ENCODE results near the gene PRR29. TPM values are rescaled to one million over a fixed set of nuclear protein-coding genes. Genes with fewer than 3 reads are reported as not detected.

The PRR29 gene
- total RNA-seq, 1 donor from 2014 or later = 1.5 TPM

DNA sequence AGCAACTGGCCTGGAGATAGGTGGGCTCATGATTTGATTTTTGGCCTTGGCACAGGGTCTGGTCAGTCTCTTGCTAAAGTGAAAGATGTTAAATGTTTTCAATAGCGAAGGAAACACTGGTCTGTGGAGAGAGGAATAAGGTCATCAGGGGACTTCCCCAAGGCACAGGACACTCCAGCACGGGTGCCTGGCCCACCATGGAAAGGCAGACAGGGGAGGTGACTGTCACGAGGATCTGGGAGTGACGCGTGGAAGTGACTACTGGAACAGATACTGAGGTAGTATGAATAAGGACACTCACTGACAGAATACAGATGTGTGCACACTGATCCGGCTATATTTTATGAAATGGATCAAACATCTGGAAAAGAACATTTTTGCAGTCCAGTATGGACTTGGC, 39.0 kb downstream of the PRR29 start:
- peak in 1 of 2 donors; percentile 27 for DNase-seq (ENCODE audit: low spot score in 2 of 2)
- Histone ChIP-seq H3K27ac (no peak overlapping the region), H3K4me1 (no peaks in the 10 kb centered on the region), H3K4me3 (no peak overlapping the region), H3K27me3 (no peaks in the 10 kb centered on the region), H3K36me3 (peaks cover 0 to 4% of the 10 kb centered on the region in 2 donors), H3K9me3 (no peaks in the 10 kb centered on the region)
- intact Hi-C loops (cut with DNase I) = no loop called here
- TF ChIP-seq CTCF (IDR thresholded peaks at IDR 0.05) = no peak

DNA sequence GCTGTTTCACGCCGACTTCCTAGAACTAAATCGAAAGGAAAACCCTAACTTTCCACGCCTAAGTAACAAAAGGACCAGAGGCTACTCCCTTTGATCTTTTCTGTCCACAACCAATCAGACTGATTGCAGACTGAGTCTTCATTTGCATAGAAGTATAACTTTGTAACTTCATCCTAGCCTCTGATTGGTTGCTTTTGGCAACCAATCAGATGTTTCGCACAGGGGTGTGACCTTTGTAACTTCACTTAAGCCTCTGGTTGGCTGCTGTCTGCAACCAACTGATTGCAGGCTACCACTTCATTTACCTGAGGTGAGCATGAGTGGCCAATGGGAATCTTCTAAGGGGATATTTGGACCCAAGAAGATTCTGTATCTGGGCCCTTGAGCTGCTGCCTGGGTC, 39.7 kb downstream of the PRR29 start:
- TF ChIP-seq CTCF (IDR thresholded peaks at IDR 0.05) = no peak
- Histone ChIP-seq H3K36me3 (peaks cover 0 to 4% of the 10 kb centered on the region in 2 donors), H3K27me3 (no peaks in the 10 kb centered on the region), H3K4me3 (no peak overlapping the region), H3K4me1 (no peaks in the 10 kb centered on the region), H3K27ac (no peak overlapping the region), H3K9me3 (no peaks in the 10 kb centered on the region)
- intact Hi-C loops (cut with DNase I) = no loop called here
- DNase-seq (ENCODE audit: low spot score in 2 of 2) = peak in 1 of 2 donors; percentile 22

GRCh38 chr17:64038331-64039105, 40.4 kb downstream of the PRR29 start:
- Histone ChIP-seq H3K27me3 (no peaks in the 10 kb centered on the region), H3K27ac (no peak overlapping the region), H3K36me3 (peaks cover under 1 to 7% of the 10 kb centered on the region in 2 donors), H3K9me3 (no peaks in the 10 kb centered on the region), H3K4me1 (no peaks in the 10 kb centered on the region), H3K4me3 (no peak overlapping the region)
- intact Hi-C loops (cut with DNase I) = no loop called here
- no peak for TF ChIP-seq CTCF (IDR thresholded peaks at IDR 0.05)
- DNase-seq (ENCODE audit: low spot score in 2 of 2) = peak in 1 of 2 donors; percentile 40

DNA sequence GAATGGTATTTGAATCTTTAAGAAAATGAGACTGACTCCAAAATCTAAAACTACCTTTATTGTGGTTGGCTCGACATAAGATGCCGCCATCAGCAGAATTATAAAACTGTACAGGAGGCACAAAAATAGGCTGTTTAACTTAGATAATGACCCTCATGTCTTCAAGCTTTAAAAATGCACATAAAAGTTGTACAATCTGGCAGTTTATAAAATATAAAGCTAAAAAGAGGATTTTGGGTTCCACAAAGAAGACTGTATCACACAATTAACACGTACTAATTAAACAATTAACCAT, 40.9 kb downstream of the PRR29 start:
- Histone ChIP-seq H3K9me3 (no peaks in the 10 kb centered on the region), H3K4me3 (no peak overlapping the region), H3K27me3 (no peaks in the 10 kb centered on the region), H3K27ac (no peak overlapping the region), H3K4me1 (no peaks in the 10 kb centered on the region), H3K36me3 (peaks cover 6 to 12% of the 10 kb centered on the region in 2 donors)
- intact Hi-C loops (cut with DNase I) = no loop called here
- no peak for TF ChIP-seq CTCF (IDR thresholded peaks at IDR 0.05)
- DNase-seq (ENCODE audit: low spot score in 2 of 2) = no peak

DNA sequence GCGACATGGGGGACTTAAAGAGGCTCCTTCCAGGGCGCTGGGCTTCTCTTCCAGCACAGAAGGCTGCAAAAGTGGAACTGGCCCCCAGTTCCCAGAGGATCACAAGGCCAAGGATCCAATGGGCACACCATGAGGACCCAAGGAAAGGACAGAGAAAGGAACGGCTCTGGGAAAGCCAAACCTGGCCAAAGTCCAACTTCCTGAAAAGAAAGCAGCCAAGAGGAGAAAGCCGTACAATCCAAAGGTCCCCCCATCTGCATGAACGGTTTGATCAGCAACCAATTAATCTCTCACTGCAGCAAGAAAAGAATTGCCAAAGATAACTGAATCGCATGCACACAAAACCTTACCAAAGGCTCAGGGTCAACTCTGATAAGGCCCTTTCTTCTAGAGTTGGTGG, 42.1 kb downstream of the PRR29 start:
- Histone ChIP-seq H3K36me3 (peaks cover 18 to 23% of the 10 kb centered on the region in 2 donors), H3K4me3 (no peak overlapping the region), H3K27me3 (no peaks in the 10 kb centered on the region), H3K27ac (no peak overlapping the region), H3K4me1 (no peaks in the 10 kb centered on the region), H3K9me3 (no peaks in the 10 kb centered on the region)
- intact Hi-C loops (cut with DNase I) = no loop called here
- no peak for TF ChIP-seq CTCF (IDR thresholded peaks at IDR 0.05)
- DNase-seq (ENCODE audit: low spot score in 2 of 2) = peak in 1 of 2 donors; percentile 45

Measured in ascending aorta (tissue), 2 donors.